Activated naive CD8-positive, alpha-beta T cell treated with anti-CD3 and anti-CD28 coated beads, Interleukin-2, amount 50 U/mL, for 24 hours (primary cell): Measurements from ENCODE around the gene RNF224.
"Not testable (repeated sequence)": the region's sequence is repeated elsewhere in the genome, so short reads cannot be mapped to it uniquely, and the experiment has no call there.

Source experiments
- ATAC-seq: fragments of 150-1000 bp; cut with Tn5 transposase; one replicate; pipeline ENCODE4 v1.10.0; 2021
- DNase-seq: peaks from one replicate; pipeline ENCODE4 v3.0.0; 2021
- H3K27ac Mint-ChIP-seq: one replicate; pipeline ENCODE4 v1.8.0; 2021; ENCODE audit warnings: mild to moderate bottlenecking, mixed read lengths
- H3K27me3 Mint-ChIP-seq: one replicate; pipeline ENCODE4 v1.8.0; 2021; ENCODE audit warnings: mixed read lengths
- H3K36me3 Mint-ChIP-seq: one replicate; pipeline ENCODE4 v1.8.0; 2021; ENCODE audit warnings: low read depth, mixed read lengths
- H3K4me1 Mint-ChIP-seq: one replicate; pipeline ENCODE4 v1.8.0; 2021; ENCODE audit warnings: mixed read lengths
- H3K4me3 Mint-ChIP-seq: one replicate; pipeline ENCODE4 v1.8.0; 2021; ENCODE audit warnings: mild to moderate bottlenecking, moderate library complexity, mixed read lengths
- H3K9me3 Mint-ChIP-seq: one replicate; pipeline ENCODE4 v1.8.0; 2021; ENCODE audit warnings: mixed read lengths

RNF224 gene

DNA sequence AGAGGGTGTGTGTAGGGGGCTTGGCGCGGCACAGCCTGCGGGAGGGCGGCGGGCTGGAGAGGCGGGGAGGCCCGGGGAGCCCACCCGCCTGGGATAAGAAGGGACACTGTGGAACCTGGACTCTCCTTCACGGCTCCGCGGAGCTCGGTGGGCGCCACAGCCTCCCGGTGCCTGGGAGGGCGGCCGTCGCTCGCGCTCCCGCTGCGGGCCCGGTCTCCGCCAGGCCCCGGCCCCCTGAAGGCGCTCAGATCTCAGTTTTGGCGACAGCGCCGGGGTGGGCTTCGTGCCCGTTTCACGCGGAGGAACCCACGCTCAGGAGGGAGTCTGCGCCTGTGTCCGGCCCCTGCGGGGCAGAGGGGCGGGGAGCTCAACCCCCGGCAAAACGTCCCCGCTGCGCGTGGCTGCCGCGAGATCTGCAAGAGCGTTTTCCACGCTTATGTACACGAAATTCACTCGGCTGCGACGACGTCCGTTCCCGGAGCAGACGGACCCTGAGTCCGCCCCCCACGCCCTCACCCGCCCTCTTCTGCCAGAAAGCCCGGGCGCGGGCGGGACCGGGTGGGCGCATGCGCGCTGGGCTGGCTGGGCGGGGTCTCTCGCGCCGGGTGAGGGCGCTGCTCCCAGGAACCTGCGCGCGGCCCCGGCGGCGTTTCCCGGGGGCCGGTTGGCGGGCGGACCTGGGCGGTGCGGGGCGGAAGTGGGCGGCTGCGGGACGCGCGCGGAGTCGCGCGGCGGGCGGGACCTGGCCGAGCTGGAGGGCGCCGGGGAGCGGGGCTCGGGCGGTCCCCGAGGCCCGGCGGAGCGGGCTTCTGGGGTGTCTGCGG, 27.5 kb downstream of the RNF224 start, which contains the start of gene NELFB:
Gene NELFB, plus strand, starts transcription at position 704 of the 824 bp plus-strand sequence.
- peaks cover 10% of the 10 kb centered on the region for H3K36me3 Mint-ChIP-seq
- peak within 1 kb of the TSS; percentile 81 for H3K27ac Mint-ChIP-seq
- H3K4me1 Mint-ChIP-seq: peaks cover 13% of the 10 kb centered on the region
- peak within 1 kb of the TSS; percentile 83 for H3K4me3 Mint-ChIP-seq
- H3K9me3 Mint-ChIP-seq: no peaks in the 10 kb centered on the region
- peaks cover 2% of the 10 kb centered on the region for H3K27me3 Mint-ChIP-seq
- peak; percentile 99 for DNase-seq
- ATAC-seq: peak; percentile 86

DNA sequence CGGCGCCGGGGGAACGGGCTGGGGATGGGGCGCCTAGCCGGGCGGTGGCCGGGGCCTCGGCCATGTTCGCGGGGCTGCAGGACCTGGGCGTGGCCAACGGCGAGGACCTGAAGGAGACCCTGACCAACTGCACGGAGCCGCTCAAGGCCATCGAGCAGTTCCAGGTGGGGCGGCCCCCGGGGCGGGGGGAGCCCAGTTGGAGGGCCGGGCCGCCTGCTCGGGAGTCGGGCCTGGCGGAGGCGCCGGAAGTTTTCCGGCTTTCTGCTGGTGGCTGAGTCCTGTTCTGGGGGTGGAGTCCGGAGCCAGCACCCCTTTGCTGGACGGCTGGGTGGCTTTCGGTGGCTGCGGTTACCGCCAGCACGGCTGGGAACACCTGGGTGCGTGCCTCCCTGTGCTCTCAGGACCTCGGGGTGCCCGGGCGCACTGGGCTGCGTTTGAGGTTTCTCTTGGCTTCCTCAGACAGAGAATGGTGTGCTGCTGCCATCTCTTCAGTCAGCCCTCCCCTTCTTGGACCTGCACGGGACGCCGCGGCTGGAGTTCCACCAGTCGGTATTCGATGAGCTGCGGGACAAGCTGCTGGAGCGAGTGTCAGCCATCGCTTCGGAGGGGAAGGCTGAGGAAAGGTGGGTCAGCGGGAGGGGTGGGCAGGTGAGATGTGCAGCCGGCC, 28.3 kb downstream of the RNF224 start:
- no peak for ATAC-seq
- H3K27me3 Mint-ChIP-seq: peaks cover 2% of the 10 kb centered on the region
- H3K4me3 Mint-ChIP-seq: peak overlapping the region; percentile 83
- DNase-seq: no peak
- peak overlapping the region; percentile 52 for H3K27ac Mint-ChIP-seq
- H3K4me1 Mint-ChIP-seq: peaks cover 13% of the 10 kb centered on the region
- H3K36me3 Mint-ChIP-seq: peaks cover 10% of the 10 kb centered on the region
- H3K9me3 Mint-ChIP-seq: no peaks in the 10 kb centered on the region

- Mint-ChIP-seq H3K27ac (no peak overlapping the region), H3K27me3 (peaks cover 2% of the 10 kb centered on the region), H3K4me1 (peaks cover 13% of the 10 kb centered on the region), H3K4me3 (peak overlapping the region; percentile 83), H3K36me3 (peaks cover 10% of the 10 kb centered on the region), H3K9me3 (no peaks in the 10 kb centered on the region)
- DNase-seq (no peak), ATAC-seq (no peak)
These were observed 29.1 kb downstream of the RNF224 start for GRCh38 chr9:137256362-137256761.

- Mint-ChIP-seq H3K9me3 (no peaks in the 10 kb centered on the region), H3K4me3 (peak overlapping the region; percentile 83), H3K27me3 (peaks cover 2% of the 10 kb centered on the region), H3K27ac (no peak overlapping the region), H3K36me3 (peaks cover 12% of the 10 kb centered on the region), H3K4me1 (peaks cover 13% of the 10 kb centered on the region)
- DNase-seq (no peak), ATAC-seq (no peak)
These were observed 29.6 kb downstream of the RNF224 start for GRCh38 chr9:137256856-137257255.

DNA sequence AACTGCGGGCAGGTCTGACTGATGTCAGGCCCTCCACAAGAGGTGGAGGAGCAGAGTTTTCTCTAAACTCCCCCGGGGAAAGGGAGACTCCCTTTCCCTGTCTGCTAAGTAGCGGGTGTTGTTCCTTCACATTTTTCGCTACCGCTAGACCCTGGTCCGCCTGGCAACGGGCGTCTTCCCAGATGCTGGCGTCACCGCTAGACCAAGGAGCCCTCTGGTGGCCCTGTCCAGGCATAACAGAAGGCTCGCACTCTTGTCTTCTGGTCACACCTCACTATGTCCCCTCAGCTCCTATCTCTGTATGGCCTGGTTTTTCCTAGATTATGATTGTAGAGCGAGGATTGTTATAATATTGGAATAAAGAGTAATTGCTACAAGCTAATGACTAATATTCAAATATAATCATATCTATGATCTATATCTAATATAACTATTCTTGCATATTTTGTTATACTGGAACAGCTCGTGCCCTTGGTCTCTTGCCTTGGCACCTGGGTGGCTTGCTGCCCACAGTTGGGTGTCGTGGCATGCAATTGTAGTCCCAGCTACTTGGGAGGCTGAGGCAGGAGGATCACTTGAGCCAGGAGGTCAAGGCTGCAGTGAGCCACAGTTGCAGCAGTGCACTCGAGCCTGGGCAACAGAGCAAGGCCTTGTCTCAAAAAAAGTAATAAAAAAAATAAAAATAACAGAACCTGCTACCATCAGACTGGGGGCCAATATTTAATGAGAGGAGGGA, 35.0 kb downstream of the RNF224 start:
- H3K27ac Mint-ChIP-seq, H3K27me3 Mint-ChIP-seq, H3K4me1 Mint-ChIP-seq, DNase-seq, H3K9me3 Mint-ChIP-seq, H3K36me3 Mint-ChIP-seq, H3K4me3 Mint-ChIP-seq, ATAC-seq: not testable (repeated sequence)

DNA sequence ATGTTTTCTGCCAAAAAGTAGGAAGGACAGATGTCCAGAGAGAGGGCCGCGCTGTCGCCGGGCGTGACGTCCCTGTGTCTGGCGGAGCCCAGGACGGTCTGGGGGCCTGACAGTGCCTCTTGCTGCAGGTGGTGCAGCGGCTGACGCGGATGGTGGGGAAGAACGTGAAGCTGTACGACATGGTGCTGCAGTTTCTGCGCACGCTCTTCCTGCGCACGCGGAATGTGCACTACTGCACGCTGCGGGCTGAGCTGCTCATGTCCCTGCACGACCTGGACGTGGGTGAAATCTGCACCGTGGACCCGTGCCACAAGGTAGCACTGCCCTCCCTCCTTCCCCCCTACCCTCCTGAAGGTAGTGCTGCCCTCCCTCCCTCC, 35.6 kb downstream of the RNF224 start:
- Mint-ChIP-seq H3K36me3 (peaks cover 14% of the 10 kb centered on the region), H3K27me3 (no peaks in the 10 kb centered on the region)

DNA sequence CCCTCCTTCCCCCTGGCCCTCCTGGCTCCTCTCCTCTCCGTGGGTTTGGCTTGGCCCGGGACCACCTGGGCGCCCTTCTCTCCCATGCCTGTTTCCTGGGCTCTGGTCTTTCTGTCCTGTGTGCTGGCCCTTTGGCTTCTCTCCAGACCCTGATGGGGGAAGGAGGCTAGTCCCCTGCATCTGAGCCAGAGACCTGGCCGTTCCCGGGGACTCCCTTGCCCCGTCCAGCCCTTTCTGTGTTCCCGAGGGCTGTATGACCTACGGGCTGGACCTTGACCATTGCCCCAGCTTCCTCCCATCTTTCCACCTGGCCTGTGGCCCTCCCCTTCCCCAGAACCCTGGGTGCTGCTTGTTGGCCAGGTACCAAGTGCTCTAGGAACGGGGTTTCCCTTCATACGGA, 36.2 kb downstream of the RNF224 start:
- Mint-ChIP-seq H3K27ac (no peak overlapping the region), H3K4me1 (peaks cover under 1% of the 10 kb centered on the region), H3K9me3 (no peaks in the 10 kb centered on the region), H3K36me3 (peaks cover 17% of the 10 kb centered on the region), H3K4me3 (no peak overlapping the region), H3K27me3 (no peaks in the 10 kb centered on the region)
- no peak for ATAC-seq
- no peak for DNase-seq

More for the DNA sequence above, 35.6 kb downstream of the RNF224 start:
- Mint-ChIP-seq H3K4me3 (no peak overlapping the region), H3K4me1 (no peaks in the 10 kb centered on the region), H3K9me3 (no peaks in the 10 kb centered on the region), H3K27ac (no peak overlapping the region)
- DNase-seq (no peak), ATAC-seq (no peak)

DNA sequence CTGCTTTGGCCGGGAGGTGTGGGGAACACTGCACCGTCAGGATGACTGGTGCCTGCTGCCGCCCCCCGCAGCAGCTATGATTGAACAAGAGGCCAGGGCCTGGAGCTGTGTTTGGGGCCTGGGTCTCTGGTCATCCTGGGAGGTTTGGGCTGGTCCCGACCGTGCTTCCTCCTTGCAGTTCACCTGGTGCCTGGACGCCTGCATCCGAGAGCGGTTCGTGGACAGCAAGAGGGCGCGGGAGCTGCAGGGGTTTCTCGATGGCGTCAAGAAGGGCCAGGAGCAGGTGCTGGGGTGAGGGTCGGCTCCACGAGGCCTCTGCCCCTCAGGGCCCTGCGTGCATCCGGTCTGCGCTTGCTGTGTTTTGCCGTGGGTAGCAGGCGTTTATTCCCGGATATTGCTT, 36.8 kb downstream of the RNF224 start:
- no peak for DNase-seq
- no peak for ATAC-seq
- Mint-ChIP-seq H3K9me3 (no peaks in the 10 kb centered on the region), H3K27me3 (no peaks in the 10 kb centered on the region), H3K36me3 (peaks cover 19% of the 10 kb centered on the region), H3K4me3 (no peak overlapping the region), H3K4me1 (peaks cover 2% of the 10 kb centered on the region), H3K27ac (no peak overlapping the region)

- ATAC-seq: no peak
- peaks cover 5% of the 10 kb centered on the region for H3K4me1 Mint-ChIP-seq
- DNase-seq: no peak
These were observed 38.3 kb downstream of the RNF224 start for GRCh38 chr9:137265496-137266161.

GRCh38 chr9:137266162-137266527, 38.8 kb downstream of the RNF224 start:
- Mint-ChIP-seq H3K4me3 (no peak overlapping the region), H3K4me1 (peaks cover 10% of the 10 kb centered on the region), H3K9me3 (no peaks in the 10 kb centered on the region), H3K27ac (no peak overlapping the region), H3K27me3 (no peaks in the 10 kb centered on the region), H3K36me3 (peaks cover 27% of the 10 kb centered on the region)
- ATAC-seq (no peak), DNase-seq (no peak)

More at GRCh38 chr9:137265496-137266161, 38.3 kb downstream of the RNF224 start:
- Mint-ChIP-seq H3K27me3 (no peaks in the 10 kb centered on the region), H3K4me3 (no peak overlapping the region), H3K27ac (no peak overlapping the region), H3K36me3 (peaks cover 27% of the 10 kb centered on the region), H3K9me3 (no peaks in the 10 kb centered on the region)

GRCh38 chr9:137266585-137267453, 39.5 kb downstream of the RNF224 start:
- ATAC-seq (no peak), DNase-seq (no peak)
- H3K9me3 Mint-ChIP-seq: no peaks in the 10 kb centered on the region

GRCh38 chr9:137267933-137268355, 40.6 kb downstream of the RNF224 start:
- no peak overlapping the region for H3K27ac Mint-ChIP-seq
- no peak for ATAC-seq

More at GRCh38 chr9:137266585-137267453, 39.5 kb downstream of the RNF224 start:
- H3K4me1 Mint-ChIP-seq: peaks cover 15% of the 10 kb centered on the region
- H3K27me3 Mint-ChIP-seq: no peaks in the 10 kb centered on the region
- no peak overlapping the region for H3K4me3 Mint-ChIP-seq
- no peak overlapping the region for H3K27ac Mint-ChIP-seq
- peaks cover 27% of the 10 kb centered on the region for H3K36me3 Mint-ChIP-seq

GRCh38 chr9:137268538-137269201, 41.4 kb downstream of the RNF224 start:
- H3K4me3 Mint-ChIP-seq: no peak overlapping the region
- peaks cover 15% of the 10 kb centered on the region for H3K4me1 Mint-ChIP-seq
- no peaks in the 10 kb centered on the region for H3K27me3 Mint-ChIP-seq
- no peaks in the 10 kb centered on the region for H3K9me3 Mint-ChIP-seq
- H3K27ac Mint-ChIP-seq: no peak overlapping the region
- no peak for DNase-seq
- peaks cover 27% of the 10 kb centered on the region for H3K36me3 Mint-ChIP-seq
- ATAC-seq: no peak

More at GRCh38 chr9:137267933-137268355, 40.6 kb downstream of the RNF224 start:
- Mint-ChIP-seq H3K9me3 (no peaks in the 10 kb centered on the region), H3K4me3 (no peak overlapping the region), H3K36me3 (peaks cover 27% of the 10 kb centered on the region), H3K27me3 (no peaks in the 10 kb centered on the region), H3K4me1 (peaks cover 15% of the 10 kb centered on the region)
- no peak for DNase-seq
